Esophagus (tissue), 2 donors: ENCODE data around the gene MS4A18. TPM values are rescaled to one million over a fixed set of nuclear protein-coding genes. Genes with fewer than 3 reads are reported as not detected.

ENCODE experiments used
- H3K27ac ChIP-seq, 2 donors: one replicate each; pipeline ENCODE4 v1.5.1; 2013; ENCODE audit warnings: low read depth in 2 of 2, mild to moderate bottlenecking in 2 of 2, inconsistent platforms in 1 of 2, low read length in 1 of 2, moderate library complexity in 1 of 2
- H3K27me3 ChIP-seq, 2 donors: one replicate each; pipeline ENCODE4 v1.6.1; 2013; ENCODE audit warnings: low read length in 2 of 2, control low read depth in 1 of 2, mild to moderate bottlenecking in 1 of 2; ENCODE audit not compliant: insufficient read depth in 2 of 2, control insufficient read depth in 1 of 2
- H3K36me3 ChIP-seq, 2 donors: one replicate each; pipeline ENCODE4 v1.6.1; 2013; ENCODE audit warnings: low read length in 1 of 2; ENCODE audit not compliant: control insufficient read depth in 2 of 2, insufficient read depth in 2 of 2
- H3K4me1 ChIP-seq, 2 donors: one replicate each; pipeline ENCODE4 v1.6.1; 2013; ENCODE audit warnings: low read length in 1 of 2; ENCODE audit not compliant: control insufficient read depth in 2 of 2, insufficient read depth in 2 of 2
- H3K4me3 ChIP-seq, 2 donors: one replicate each; pipeline ENCODE4 v1.5.1; 2013; ENCODE audit warnings: low read length in 2 of 2, mild to moderate bottlenecking in 2 of 2, low read depth in 1 of 2, moderate library complexity in 1 of 2
- H3K9me3 ChIP-seq, 2 donors: one replicate each; pipeline ENCODE4 v1.6.1; 2013; ENCODE audit warnings: mild to moderate bottlenecking in 2 of 2, low read depth in 1 of 2, low read length in 1 of 2, moderate library complexity in 1 of 2; ENCODE audit not compliant: control insufficient read depth in 2 of 2, insufficient read depth in 1 of 2
- WGBS, 2 donors: extraction: QIAGEN DNeasy Blood & Tissue Kit; methylation state at CpG; one replicate each; pipeline ENCODE4 v1.1.7; 2013; 5-methylcytosine and 5-hydroxymethylcytosine counted together
- polyA plus RNA-seq, 2 donors: library from polyadenylated mRNA; stranded (reverse); fragments of 200-250 nt; gene quantifications; one replicate each; pipeline ENCODE4 v1.2.3, GENCODE V29; 2013
- donor health status: healthy with polysubstance abuse.
- donor health status: Bipolar disorder and iron deficiency.

MS4A18 gene
- polyA plus RNA-seq, 2 donors = not detected

- Histone ChIP-seq H3K36me3 (no peaks in the 10 kb centered on the region), H3K27me3 (peaks cover 0 to 6% of the 10 kb centered on the region in 2 donors), H3K4me3 (no peak overlapping the region), H3K4me1 (peaks cover 0 to 2% of the 10 kb centered on the region in 2 donors), H3K9me3 (peaks cover 0 to 2% of the 10 kb centered on the region in 2 donors), H3K27ac (no peak overlapping the region)
- WGBS, 2 donors = 66 to 74% methylated on average over 11 of the region's 11 CpGs
Observed at GRCh38 chr11:60762851-60763691, 38.6 kb downstream of the MS4A18 start.

GRCh38 chr11:60763692-60764369 is 39.3 kb downstream of the MS4A18 start:
- peaks cover 0 to 2% of the 10 kb centered on the region in 2 donors for H3K4me1 ChIP-seq
- H3K27ac ChIP-seq = no peak overlapping the region
- H3K4me3 ChIP-seq = no peak overlapping the region
- H3K27me3 ChIP-seq = peaks cover 0 to 6% of the 10 kb centered on the region in 2 donors
- WGBS, 2 donors = 82 to 87% methylated on average over 11 of the region's 11 CpGs
- H3K9me3 ChIP-seq = peaks cover 0 to 2% of the 10 kb centered on the region in 2 donors
- no peaks in the 10 kb centered on the region for H3K36me3 ChIP-seq

- Histone ChIP-seq H3K9me3 (peaks cover 0 to 2% of the 10 kb centered on the region in 2 donors), H3K4me1 (peaks cover 0 to 5% of the 10 kb centered on the region in 2 donors), H3K36me3 (no peaks in the 10 kb centered on the region), H3K27ac (no peak overlapping the region), H3K4me3 (no peak overlapping the region), H3K27me3 (peaks cover 0 to 6% of the 10 kb centered on the region in 2 donors)
- 15 to 25% methylated on average over 1 of the region's 1 CpG for WGBS, 2 donors
Observed at GRCh38 chr11:60764879-60765278, 40.4 kb downstream of the MS4A18 start.

- 90 to 93% methylated on average over 5 of the region's 5 CpGs for WGBS, 2 donors
- H3K4me3 ChIP-seq = no peak overlapping the region
- peaks cover 0 to 2% of the 10 kb centered on the region in 2 donors for H3K27me3 ChIP-seq
- H3K4me1 ChIP-seq = peaks cover 0 to 5% of the 10 kb centered on the region in 2 donors
- no peaks in the 10 kb centered on the region for H3K36me3 ChIP-seq
- H3K27ac ChIP-seq = no peak overlapping the region
- H3K9me3 ChIP-seq = peaks cover 0 to 2% of the 10 kb centered on the region in 2 donors
Observed at GRCh38 chr11:60765355-60765754, 40.8 kb downstream of the MS4A18 start.

- Histone ChIP-seq H3K4me1 (peaks cover 0 to 5% of the 10 kb centered on the region in 2 donors), H3K9me3 (peaks cover 0 to 2% of the 10 kb centered on the region in 2 donors)
- WGBS, 2 donors = 79 to 83% methylated on average over 10 of the region's 10 CpGs
Observed at GRCh38 chr11:60766547-60766946, 42.0 kb downstream of the MS4A18 start.

GRCh38 chr11:60767388-60767811 is 42.9 kb downstream of the MS4A18 start:
- peaks cover 0 to 5% of the 10 kb centered on the region in 2 donors for H3K4me1 ChIP-seq
- H3K27me3 ChIP-seq = no peaks in the 10 kb centered on the region
- peaks cover 0 to 2% of the 10 kb centered on the region in 2 donors for H3K9me3 ChIP-seq
- no peak overlapping the region for H3K4me3 ChIP-seq
- 32 to 39% methylated on average over 19 to 26 of the region's 26 CpGs for WGBS, 2 donors
- no peak overlapping the region for H3K27ac ChIP-seq
- no peaks in the 10 kb centered on the region for H3K36me3 ChIP-seq

More at GRCh38 chr11:60766547-60766946, 42.0 kb downstream of the MS4A18 start:
- no peak overlapping the region for H3K27ac ChIP-seq
- no peak overlapping the region for H3K4me3 ChIP-seq
- no peaks in the 10 kb centered on the region for H3K36me3 ChIP-seq
- H3K27me3 ChIP-seq = no peaks in the 10 kb centered on the region

GRCh38 chr11:60768202-60768601 is 43.7 kb downstream of the MS4A18 start:
- Histone ChIP-seq H3K4me1 (peaks cover 0 to 5% of the 10 kb centered on the region in 2 donors), H3K9me3 (peaks cover 0 to 2% of the 10 kb centered on the region in 2 donors), H3K4me3 (no peak overlapping the region), H3K36me3 (no peaks in the 10 kb centered on the region), H3K27me3 (no peaks in the 10 kb centered on the region), H3K27ac (no peak overlapping the region)
- 94 to 95% methylated on average over 8 of the region's 8 CpGs for WGBS, 2 donors

- Histone ChIP-seq H3K4me3 (no peak overlapping the region), H3K27me3 (no peaks in the 10 kb centered on the region), H3K9me3 (peaks cover 0 to 2% of the 10 kb centered on the region in 2 donors), H3K36me3 (no peaks in the 10 kb centered on the region), H3K27ac (no peak overlapping the region), H3K4me1 (peaks cover 0 to 5% of the 10 kb centered on the region in 2 donors)
- WGBS, 2 donors = 48 to 72% methylated on average over 4 of the region's 4 CpGs
Observed at GRCh38 chr11:60769273-60769672, 44.8 kb downstream of the MS4A18 start.

- 82 to 83% methylated on average over 11 of the region's 11 CpGs for WGBS, 2 donors
- H3K27me3 ChIP-seq = no peaks in the 10 kb centered on the region
Observed at GRCh38 chr11:60769811-60770210, 45.3 kb downstream of the MS4A18 start.

More at GRCh38 chr11:60769811-60770210, 45.3 kb downstream of the MS4A18 start:
- no peaks in the 10 kb centered on the region for H3K36me3 ChIP-seq
- H3K9me3 ChIP-seq = peaks cover 0 to 2% of the 10 kb centered on the region in 2 donors
- no peak overlapping the region for H3K4me3 ChIP-seq
- no peak overlapping the region for H3K27ac ChIP-seq
- H3K4me1 ChIP-seq = peaks cover 0 to 5% of the 10 kb centered on the region in 2 donors
